HepG2 (cell line): Measurements from ENCODE around the gene TP53BP2. TPM values are rescaled to one million over a fixed set of nuclear protein-coding genes. Genes with fewer than 3 reads are reported as not detected.
A peak's percentile ranks its signal among the peaks of the same experiment; 100 is the strongest.

Experiments
- ATAC-seq: fragments of 200-7000 bp; cut with Tn5 transposase; 3 replicates; pipeline ENCODE4 v1.9.1; 2020; ENCODE audit warnings: mild to moderate bottlenecking, moderate library complexity
- BruUV-seq: library from RNA; stranded (reverse); fragments of 400-500 nt; replicated peaks from 2 replicates; lab custom pipeline; 2021; lab: Mats Ljungman, UMichigan
- CTCF ChIA-PET: fragments of 300-600 bp; formaldehyde crosslinking; extraction: SDS; loops from one replicate; lab custom pipeline; 2021; ENCODE audit warnings: low total read pairs, inconsistent platforms, low intra/inter-chr PET ratio; lab: Yijun Ruan, JAX
- POLR2A ChIA-PET: fragments of 350-600 bp; sonication (Branson Sonifier 250); formaldehyde crosslinking; loops from one replicate; lab custom pipeline; 2020; ENCODE audit warnings: antibody characterized with exemption, inconsistent platforms; lab: Yijun Ruan, JAX
- DNase-seq: peaks from one replicate; pipeline ENCODE4 v3.0.0-alpha.2; 2015; ENCODE audit warnings: low spot score
- FAIRE-seq: peaks from 3 replicates; lab custom pipeline; 2011; peaks lifted over from hg19 to GRCh38; lab: Jason Lieb, UNC
- H2AFZ ChIP-seq: one replicate; pipeline ENCODE4 v1.6.1; 2011; ENCODE audit warnings: low read length, inconsistent platforms
- H3K27ac ChIP-seq: fragments of 300-600 bp; 3 replicates; pipeline ENCODE4 v1.8.0; 2011; ENCODE audit warnings: mixed run types, mild to moderate bottlenecking, mixed read lengths, low read length, inconsistent platforms; ENCODE audit not compliant: insufficient read depth; ENCODE audit errors: extremely low read length
- H3K27me3 ChIP-seq, 2 experiments: fragments of 200-600 bp in 1 of 2; 2 replicates in 1 of 2; 3 replicates in 1 of 2; pipeline versions ENCODE4 v1.6.0 to v1.8.0; 2011; ENCODE audit warnings: low read length in 2 of 2, mild to moderate bottlenecking in 2 of 2, moderate library complexity in 2 of 2, inconsistent platforms in 1 of 2; ENCODE audit not compliant: insufficient read depth in 2 of 2, control insufficient read depth in 1 of 2
- H3K36me3 ChIP-seq, 2 experiments: fragments of 200-600 bp in 1 of 2; replicated peaks in 1 of 2; 2 replicates in 1 of 2; 3 replicates in 1 of 2; pipeline versions ENCODE4 v1.5.1 to v1.8.0; 2011; ENCODE audit warnings: low read length in 2 of 2, inconsistent platforms in 1 of 2; ENCODE audit not compliant: insufficient read depth in 2 of 2, control insufficient read depth in 1 of 2
- H3K4me1 ChIP-seq: 2 replicates; pipeline ENCODE4 v1.5.1; 2012; ENCODE audit warnings: low read length, inconsistent platforms; ENCODE audit not compliant: insufficient read depth
- H3K4me2 ChIP-seq: 2 replicates; pipeline ENCODE4 v1.6.0; 2011; ENCODE audit warnings: low read depth, low read length, inconsistent platforms
- H3K4me3 ChIP-seq, 3 experiments: fragments of 200-600 bp in 1 of 3; sonication (generic), shearing (Covaris generic) in 1 of 3; replicated peaks in 1 of 3; 2 replicates each; pipeline ENCODE4 v1.5.1; 2011 to 2016; ENCODE audit warnings: low read length in 3 of 3, inconsistent platforms in 2 of 3, low read depth in 2 of 3, mild to moderate bottlenecking in 2 of 3, control low read depth in 1 of 3, mixed read lengths in 1 of 3; ENCODE audit not compliant: insufficient read depth in 1 of 3
- H3K79me2 ChIP-seq: one replicate; pipeline ENCODE4 v1.6.1; 2011; ENCODE audit warnings: low read length, inconsistent platforms; ENCODE audit not compliant: insufficient read depth
- H3K9ac ChIP-seq: 2 replicates; pipeline ENCODE4 v1.6.0; 2011; ENCODE audit warnings: mild to moderate bottlenecking, low read depth, low read length, inconsistent platforms; ENCODE audit not compliant: insufficient read depth
- H3K9me3 ChIP-seq: 2 replicates; pipeline ENCODE4 v1.5.1; 2012; ENCODE audit warnings: mild to moderate bottlenecking, low read length
- H4K20me1 ChIP-seq: 2 replicates; pipeline ENCODE4 v1.6.0; 2011; ENCODE audit warnings: inconsistent platforms, mild to moderate bottlenecking, low read length, moderate library complexity; ENCODE audit not compliant: insufficient read depth
- FOXK1 ChIP-seq: sonication (generic); formaldehyde crosslinking; IDR thresholded peaks from 2 replicates; pipeline ENCODE4 v1.4.0; 2020; ENCODE audit warnings: low read depth, missing genetic modification reagents, borderline replicate concordance
- FOXM1 ChIP-seq: sonication (generic); formaldehyde crosslinking; IDR thresholded peaks from 2 replicates; pipeline ENCODE4 v1.5.0; 2020; ENCODE audit warnings: missing genetic modification reagents
- ISX ChIP-seq: sonication (generic); formaldehyde crosslinking; conservative IDR thresholded peaks from 2 replicates; pipeline ENCODE4 v1.5.0; 2020; ENCODE audit warnings: missing genetic modification reagents
- MAZ ChIP-seq, 2 experiments: sonication (generic) in 1 of 2; formaldehyde crosslinking in 1 of 2; IDR thresholded peaks; 2 replicates each; pipeline versions ENCODE4 v1.5.0 to v1.6.1; 2012 to 2020; ENCODE audit warnings: low read depth in 2 of 2, mild to moderate bottlenecking in 2 of 2, borderline replicate concordance in 1 of 2, improper control_type of control experiment in 1 of 2, low read length in 1 of 2, missing genetic modification reagents in 1 of 2, moderate library complexity in 1 of 2
- MED8 ChIP-seq: sonication (generic); formaldehyde crosslinking; IDR thresholded peaks from 2 replicates; pipeline ENCODE4 v1.8.1; 2023; ENCODE audit warnings: mild to moderate bottlenecking, missing genetic modification reagents; ENCODE audit not compliant: insufficient replicate concordance
- MTF1 ChIP-seq: sonication (generic); formaldehyde crosslinking; IDR thresholded peaks from 2 replicates; pipeline ENCODE4 v1.5.0; 2020; ENCODE audit warnings: missing genetic modification reagents
- NFRKB ChIP-seq: fragments of 450-650 bp; IDR thresholded peaks from 2 replicates; pipeline ENCODE4 v1.6.1; 2017
- NR3C1 ChIP-seq: sonication (generic); formaldehyde crosslinking; IDR thresholded peaks from 2 replicates; pipeline ENCODE4 v1.4.0; 2020; ENCODE audit warnings: missing genetic modification reagents
- PHF20 ChIP-seq: sonication (generic); formaldehyde crosslinking; IDR thresholded peaks from 2 replicates; pipeline ENCODE4 v1.5.0; 2020; ENCODE audit warnings: mild to moderate bottlenecking, missing genetic modification reagents
- SIX4 ChIP-seq: sonication (generic); formaldehyde crosslinking; IDR thresholded peaks from 2 replicates; pipeline ENCODE4 v1.4.0; 2020; ENCODE audit warnings: missing genetic modification reagents
- ZBTB20 ChIP-seq: sonication (generic); formaldehyde crosslinking; IDR thresholded peaks from 2 replicates; pipeline ENCODE4 v1.8.1; 2023; ENCODE audit warnings: missing genetic modification reagents, low read depth, mild to moderate bottlenecking, borderline replicate concordance
- ZBTB21 ChIP-seq: sonication (generic); formaldehyde crosslinking; IDR thresholded peaks from 2 replicates; pipeline ENCODE4 v1.4.0; 2020; ENCODE audit warnings: missing genetic modification reagents
- ZNF232 ChIP-seq: sonication (generic); formaldehyde crosslinking; IDR thresholded peaks from 2 replicates; pipeline ENCODE4 v1.4.0; 2020; ENCODE audit warnings: missing genetic modification reagents, borderline replicate concordance
- ZNF251 ChIP-seq: sonication (generic); formaldehyde crosslinking; IDR thresholded peaks from 2 replicates; pipeline ENCODE4 v1.9.0; 2021; ENCODE audit warnings: mild to moderate bottlenecking, missing genetic modification reagents
- ZNF670 ChIP-seq: sonication (generic); formaldehyde crosslinking; IDR thresholded peaks from 2 replicates; pipeline ENCODE4 v1.8.0; 2022; ENCODE audit warnings: mild to moderate bottlenecking, missing genetic modification reagents, borderline replicate concordance
- ZNF878 ChIP-seq: sonication (generic); formaldehyde crosslinking; IDR thresholded peaks from 2 replicates; pipeline ENCODE4 v1.8.1; 2023; ENCODE audit warnings: mild to moderate bottlenecking, missing genetic modification reagents, moderate library complexity
- WGBS: methylation state at CpG from one replicate; pipeline ENCODE4 v1.1.6; 2017; ENCODE audit warnings: low lambda C conversion rate; 5-methylcytosine and 5-hydroxymethylcytosine counted together
- in situ Hi-C: cut with HindIII; loops from 2 replicates; pipeline ENCODE4 v1.10.0; 2017; ENCODE audit warnings: low pct_unique_long_range_greater_than_20kb; ENCODE audit not compliant: extremely low pct_ligation_motif_present
- intact Hi-C: fragments of 100-400 bp; cut with micrococcal nuclease; formaldehyde crosslinking; loops from one replicate; pipeline ENCODE4 v1.10.0; 2022; ENCODE audit not compliant: unreplicated experiment
- polyA plus RNA-seq, 8 experiments: library from polyadenylated mRNA; depleted of rRNA in 3 of 8; stranded (reverse) in 7 of 8; unstranded in 1 of 8; fragments of >200 nt; fragmentation: Illumina TruSeq in 4 of 8; extraction: Trizol in 4 of 8; gene quantifications; 2 replicates each; pipeline versions ENCODE4 v1.2.1 to v1.2.3, GENCODE V29; 2011 to 2016; ENCODE audit warnings: low read depth in 4 of 8, missing spikeins in 1 of 8, mixed read lengths in 1 of 8; ENCODE audit not compliant: insufficient read depth in 1 of 8
- total RNA-seq, 5 experiments: library from RNA; depleted of rRNA; stranded (reverse); fragments of >200 nt; fragmentation: Illumina TruSeq; extraction: Trizol; gene quantifications; 2 replicates each; pipeline ENCODE4 v1.2.3, GENCODE V29; 2016; ENCODE audit warnings: low read depth in 1 of 5
- TF ChIP-seq, protein P1 (sequence below): sonication (generic); formaldehyde crosslinking; conservative IDR thresholded peaks from 2 replicates; pipeline ENCODE4 v1.8.1; 2023; ENCODE audit warnings: missing genetic modification reagents
- TF ChIP-seq, protein P2 (sequence below): conservative IDR thresholded peaks from 2 replicates; pipeline ENCODE4 v1.6.1; 2018; ENCODE audit warnings: missing genetic modification reagents
- TF ChIP-seq, protein P3 (sequence below): sonication (generic); formaldehyde crosslinking; IDR thresholded peaks from 2 replicates; pipeline ENCODE4 v1.5.1; 2020; ENCODE audit warnings: missing genetic modification reagents, mild to moderate bottlenecking, borderline replicate concordance
- TF ChIP-seq, protein P4 (sequence below): sonication (generic); formaldehyde crosslinking; IDR thresholded peaks from 2 replicates; pipeline ENCODE4 v1.8.1; 2023; ENCODE audit warnings: mild to moderate bottlenecking, inconsistent platforms, moderate library complexity, missing genetic modification reagents, borderline replicate concordance

TP53BP2 gene
- total and polyA plus RNA-seq, 2 of the 13 experiments (the other 11 are each of a cell fraction or from before 2014, with no cell fraction given), result 10.0 to 14.0 TPM

DNA sequence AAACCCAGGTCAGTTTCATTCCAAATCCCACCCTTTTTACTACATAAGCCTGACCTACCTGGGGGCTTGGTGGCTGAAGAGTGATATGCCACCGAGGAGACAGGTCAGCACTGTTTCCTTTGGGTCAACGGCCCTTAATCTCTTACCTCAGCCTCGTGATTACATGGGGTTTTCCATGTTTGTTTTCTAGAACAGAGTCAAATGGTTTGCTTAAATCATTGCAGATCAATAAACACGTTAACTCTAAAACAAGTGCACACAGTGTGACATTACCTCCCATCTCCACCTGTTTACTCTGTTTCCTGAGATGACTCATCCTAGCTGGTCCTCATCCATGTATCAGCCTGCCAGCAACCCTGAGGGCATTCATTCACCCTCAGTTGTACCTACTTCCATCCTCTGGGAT lies 40.8 kb upstream of the TP53BP2 start:
- H3K27me3 ChIP-seq, result peaks cover 0 to 5% of the 10 kb centered on the region in 2 experiments; a peak in 2 of 5 replicates
- H3K4me1 ChIP-seq, result peaks cover 19% of the 10 kb centered on the region
- DNase-seq (peak; percentile 63), FAIRE-seq (no peak), ATAC-seq (peak; percentile 98)
- BruUV-seq, result no TSS peak
- no peaks in the 10 kb centered on the region for H3K9me3 ChIP-seq
- intact Hi-C loops, result no loop called here
- H3K36me3 ChIP-seq, result no peaks in the 10 kb centered on the region
- no peaks in the 10 kb centered on the region for H4K20me1 ChIP-seq
- no peak overlapping the region for H3K4me2 ChIP-seq
- CTCF ChIA-PET, result no interaction called here
- no peak overlapping the region for H2AFZ ChIP-seq
- H3K79me2 ChIP-seq, result no peaks in the 10 kb centered on the region
- POLR2A ChIA-PET, result interaction anchor here (1.8 kb wide), 1 partner anchor 40 kb away, joined by 8 read pairs; the partner anchor contains the start of gene TP53BP2
- 0% methylated on average over 4 of the region's 4 CpGs for WGBS
- in situ Hi-C loops, result no loop called here
- no peak overlapping the region for H3K27ac ChIP-seq
- no peak overlapping the region for H3K9ac ChIP-seq
- H3K4me3 ChIP-seq, result no peak overlapping the region
- TF ChIP-seq PHF20 (CRISPR knock-in tag), result no peak
- no peak for TF ChIP-seq MTF1
- no peak for TF ChIP-seq NR3C1 (CRISPR knock-in tag)
- no peak for TF ChIP-seq ZNF251
- TF ChIP-seq, protein P1, sequence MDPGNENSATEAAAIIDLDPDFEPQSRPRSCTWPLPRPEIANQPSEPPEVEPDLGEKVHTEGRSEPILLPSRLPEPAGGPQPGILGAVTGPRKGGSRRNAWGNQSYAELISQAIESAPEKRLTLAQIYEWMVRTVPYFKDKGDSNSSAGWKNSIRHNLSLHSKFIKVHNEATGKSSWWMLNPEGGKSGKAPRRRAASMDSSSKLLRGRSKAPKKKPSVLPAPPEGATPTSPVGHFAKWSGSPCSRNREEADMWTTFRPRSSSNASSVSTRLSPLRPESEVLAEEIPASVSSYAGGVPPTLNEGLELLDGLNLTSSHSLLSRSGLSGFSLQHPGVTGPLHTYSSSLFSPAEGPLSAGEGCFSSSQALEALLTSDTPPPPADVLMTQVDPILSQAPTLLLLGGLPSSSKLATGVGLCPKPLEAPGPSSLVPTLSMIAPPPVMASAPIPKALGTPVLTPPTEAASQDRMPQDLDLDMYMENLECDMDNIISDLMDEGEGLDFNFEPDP, result no peak
- no peak for TF ChIP-seq SIX4
- no peak for TF ChIP-seq FOXM1 (CRISPR knock-in tag)
- TF ChIP-seq, protein P2, sequence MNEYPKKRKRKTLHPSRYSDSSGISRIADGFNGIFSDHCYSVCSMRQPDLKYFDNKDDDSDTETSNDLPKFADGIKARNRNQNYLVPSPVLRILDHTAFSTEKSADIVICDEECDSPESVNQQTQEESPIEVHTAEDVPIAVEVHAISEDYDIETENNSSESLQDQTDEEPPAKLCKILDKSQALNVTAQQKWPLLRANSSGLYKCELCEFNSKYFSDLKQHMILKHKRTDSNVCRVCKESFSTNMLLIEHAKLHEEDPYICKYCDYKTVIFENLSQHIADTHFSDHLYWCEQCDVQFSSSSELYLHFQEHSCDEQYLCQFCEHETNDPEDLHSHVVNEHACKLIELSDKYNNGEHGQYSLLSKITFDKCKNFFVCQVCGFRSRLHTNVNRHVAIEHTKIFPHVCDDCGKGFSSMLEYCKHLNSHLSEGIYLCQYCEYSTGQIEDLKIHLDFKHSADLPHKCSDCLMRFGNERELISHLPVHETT (CRISPR knock-in tag), result no peak
- TF ChIP-seq, protein P3, sequence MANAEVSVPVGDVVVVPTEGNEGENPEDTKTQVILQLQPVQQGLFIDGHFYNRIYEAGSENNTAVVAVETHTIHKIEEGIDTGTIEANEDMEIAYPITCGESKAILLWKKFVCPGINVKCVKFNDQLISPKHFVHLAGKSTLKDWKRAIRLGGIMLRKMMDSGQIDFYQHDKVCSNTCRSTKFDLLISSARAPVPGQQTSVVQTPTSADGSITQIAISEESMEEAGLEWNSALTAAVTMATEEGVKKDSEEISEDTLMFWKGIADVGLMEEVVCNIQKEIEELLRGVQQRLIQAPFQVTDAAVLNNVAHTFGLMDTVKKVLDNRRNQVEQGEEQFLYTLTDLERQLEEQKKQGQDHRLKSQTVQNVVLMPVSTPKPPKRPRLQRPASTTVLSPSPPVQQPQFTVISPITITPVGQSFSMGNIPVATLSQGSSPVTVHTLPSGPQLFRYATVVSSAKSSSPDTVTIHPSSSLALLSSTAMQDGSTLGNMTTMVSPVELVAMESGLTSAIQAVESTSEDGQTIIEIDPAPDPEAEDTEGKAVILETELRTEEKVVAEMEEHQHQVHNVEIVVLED (CRISPR knock-in tag), result 0 out of 2 replicates have a peak, but pooled peaks have one; percentile 20
- TF ChIP-seq ZNF878 (CRISPR knock-in tag), result peak; percentile 51; the same call in 1 of the 2 replicates
- TF ChIP-seq, protein P4, sequence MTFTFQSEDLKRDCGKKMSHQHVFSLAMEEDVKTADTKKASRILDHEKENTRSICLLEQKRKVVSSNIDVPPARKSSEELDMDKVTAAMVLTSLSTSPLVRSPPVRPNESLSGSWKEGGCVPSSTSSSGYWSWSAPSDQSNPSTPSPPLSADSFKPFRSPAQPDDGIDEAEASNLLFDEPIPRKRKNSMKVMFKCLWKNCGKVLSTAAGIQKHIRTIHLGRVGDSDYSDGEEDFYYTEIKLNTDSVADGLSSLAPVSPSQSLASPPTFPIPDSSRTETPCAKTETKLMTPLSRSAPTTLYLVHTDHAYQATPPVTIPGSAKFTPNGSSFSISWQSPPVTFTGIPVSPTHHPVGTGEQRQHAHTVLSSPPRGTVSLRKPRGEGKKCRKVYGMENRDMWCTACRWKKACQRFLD, result no peak
- TF ChIP-seq MED8 (CRISPR knock-in tag), result no peak
- no peak for TF ChIP-seq ZNF232
- TF ChIP-seq ZBTB20, result no peak
- TF ChIP-seq FOXK1, result peak; percentile 86
- peak; percentile 90; the same call in 1 of the 2 replicates for TF ChIP-seq ZNF670 (CRISPR knock-in tag)
- no peak for TF ChIP-seq NFRKB
- no peak for TF ChIP-seq MAZ (IDR thresholded peaks at IDR 0.05; ENCODE audit: borderline replicate concordance, low read depth, low read length)
- TF ChIP-seq MAZ (CRISPR knock-in tag; IDR thresholded peaks at IDR 0.05; ENCODE audit: low read depth), result 0 out of 2 replicates have a peak, but pooled peaks have one; percentile 43
- TF ChIP-seq ISX (CRISPR knock-in tag), result no peak
- TF ChIP-seq ZBTB21 (CRISPR knock-in tag), result no peak
